Sigmoid colon (tissue), 7 donors: ENCODE data around the gene G3BP2. TPM values are rescaled to one million over a fixed set of nuclear protein-coding genes. Genes with fewer than 3 reads are reported as not detected.
A peak's percentile ranks its signal among the peaks of the same experiment; 100 is the strongest.
"Not testable (repeated sequence)": the region's sequence is repeated elsewhere in the genome, so short reads cannot be mapped to it uniquely, and the experiment has no call there.

Experiments used
- DNase-seq: peaks from one replicate; pipeline ENCODE4 v3.0.0-alpha.2; 2019
- H3K27ac ChIP-seq, 4 donors: fragments of 200-600 bp; sonication (generic); one replicate each; pipeline ENCODE4 v1.5.1; 2016 to 2019; ENCODE audit warnings: mild to moderate bottlenecking in 1 of 4
- H3K27me3 ChIP-seq, 3 donors: fragments of 200-600 bp; sonication (generic); one replicate each; pipeline ENCODE4 v1.5.1; 2019; ENCODE audit warnings: mild to moderate bottlenecking in 1 of 3
- H3K36me3 ChIP-seq, 4 donors: fragments of 200-600 bp; sonication (generic); one replicate each; pipeline ENCODE4 v1.5.1; 2016 to 2019
- H3K4me1 ChIP-seq, 4 donors: fragments of 200-600 bp; sonication (generic); one replicate each; pipeline ENCODE4 v1.5.1; 2017 to 2019
- H3K4me3 ChIP-seq, 4 donors: fragments of 200-600 bp; sonication (generic); one replicate each; pipeline ENCODE4 v1.5.1; 2017 to 2019; ENCODE audit warnings: mild to moderate bottlenecking in 2 of 4, moderate library complexity in 1 of 4
- H3K9me3 ChIP-seq, 4 donors: fragments of 200-600 bp in 3 of 4; sonication (generic) in 3 of 4; one replicate each; pipeline versions ENCODE4 v1.5.1 to v1.6.1; 2013 to 2019
- EP300 ChIP-seq, 4 donors: sonication (generic); formaldehyde crosslinking; IDR thresholded peaks; one replicate each; pipeline ENCODE4 v1.6.1; 2017; ENCODE audit warnings: antibody characterized with exemption in 4 of 4
- POLR2A ChIP-seq, 2 donors: fragments of 450-650 bp; IDR thresholded peaks; one replicate each; pipeline ENCODE4 v1.6.1; 2016; ENCODE audit warnings: antibody characterized with exemption in 2 of 2, mild to moderate bottlenecking in 2 of 2, moderate library complexity in 2 of 2
- POLR2AphosphoS5 ChIP-seq, 4 donors: sonication (generic); formaldehyde crosslinking; IDR thresholded peaks; one replicate each; pipeline ENCODE4 v1.6.1; 2017; ENCODE audit warnings: antibody characterized with exemption in 4 of 4
- WGBS, 2 donors: extraction: QIAGEN DNeasy Blood & Tissue Kit; methylation state at CpG; one replicate each; pipeline ENCODE4 v1.1.7; 2013; 5-methylcytosine and 5-hydroxymethylcytosine counted together
- intact Hi-C: fragments of 100-400 bp; cut with DNase I; formaldehyde crosslinking; loops from one replicate; pipeline ENCODE4 v1.15.1; 2023
- polyA plus RNA-seq, 3 donors: library from polyadenylated mRNA; stranded (reverse); fragments of 200-250 nt; gene quantifications; one replicate each; pipeline ENCODE4 v1.2.3, GENCODE V29; 2013
- total RNA-seq, 4 donors: library from RNA; depleted of rRNA; stranded (reverse); fragments of >200 nt; gene quantifications; one replicate each; pipeline ENCODE4 v1.1.0, GENCODE V29; 2016
- TF ChIP-seq, protein P1 (sequence below), 4 experiments: fragments of 450-650 bp in 3 of 4; fragments of 200-600 bp in 1 of 4; IDR thresholded peaks; one replicate each; pipeline ENCODE4 v1.5.1; 2016 to 2019; ENCODE audit warnings: antibody characterized with exemption in 4 of 4, mild to moderate bottlenecking in 3 of 4, moderate library complexity in 2 of 4
- donor health status: healthy with polysubstance abuse.
- donor health status: Bipolar disorder and iron deficiency.
- donor health status: healthy.

The G3BP2 gene
- total and polyA plus RNA-seq, 7 donors, result 60.7 to 141 (median 102) TPM

DNA sequence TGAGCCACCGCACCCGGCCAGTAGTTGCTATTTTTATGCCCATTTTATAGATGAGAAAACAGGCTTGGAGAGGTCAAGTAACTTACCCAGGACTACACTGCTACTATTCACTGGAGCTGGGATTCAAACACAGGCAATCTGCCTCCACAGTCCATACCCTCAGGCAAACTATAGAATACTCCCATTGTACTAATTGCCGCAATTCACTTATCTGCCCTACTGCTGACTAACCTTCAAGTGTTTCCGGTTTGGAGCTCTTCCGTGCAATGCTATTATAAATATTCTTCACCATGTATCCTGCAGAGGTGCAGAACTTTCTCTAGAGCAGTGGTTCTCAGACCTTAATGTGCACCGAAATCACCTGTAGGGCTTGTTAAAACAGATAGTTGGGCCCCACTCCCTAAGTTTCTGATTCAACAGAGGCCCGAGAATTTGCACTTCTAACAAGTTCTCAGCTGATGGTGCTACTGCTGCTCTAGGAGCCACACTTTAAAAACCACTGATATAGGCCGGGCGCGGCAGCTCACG lies 1.9 kb upstream of the G3BP2 start:
- no peak overlapping the region for H3K4me3 ChIP-seq
- no peaks in the 10 kb centered on the region for H3K9me3 ChIP-seq
- H3K36me3 ChIP-seq, result no peaks in the 10 kb centered on the region
- no peaks in the 10 kb centered on the region for H3K27me3 ChIP-seq
- no peak overlapping the region for H3K27ac ChIP-seq
- intact Hi-C loops, result no loop called here
- DNase-seq, result no peak
- WGBS, 2 donors, result 39 to 74% methylated on average over 11 of the region's 11 CpGs
- TF ChIP-seq, protein P1, sequence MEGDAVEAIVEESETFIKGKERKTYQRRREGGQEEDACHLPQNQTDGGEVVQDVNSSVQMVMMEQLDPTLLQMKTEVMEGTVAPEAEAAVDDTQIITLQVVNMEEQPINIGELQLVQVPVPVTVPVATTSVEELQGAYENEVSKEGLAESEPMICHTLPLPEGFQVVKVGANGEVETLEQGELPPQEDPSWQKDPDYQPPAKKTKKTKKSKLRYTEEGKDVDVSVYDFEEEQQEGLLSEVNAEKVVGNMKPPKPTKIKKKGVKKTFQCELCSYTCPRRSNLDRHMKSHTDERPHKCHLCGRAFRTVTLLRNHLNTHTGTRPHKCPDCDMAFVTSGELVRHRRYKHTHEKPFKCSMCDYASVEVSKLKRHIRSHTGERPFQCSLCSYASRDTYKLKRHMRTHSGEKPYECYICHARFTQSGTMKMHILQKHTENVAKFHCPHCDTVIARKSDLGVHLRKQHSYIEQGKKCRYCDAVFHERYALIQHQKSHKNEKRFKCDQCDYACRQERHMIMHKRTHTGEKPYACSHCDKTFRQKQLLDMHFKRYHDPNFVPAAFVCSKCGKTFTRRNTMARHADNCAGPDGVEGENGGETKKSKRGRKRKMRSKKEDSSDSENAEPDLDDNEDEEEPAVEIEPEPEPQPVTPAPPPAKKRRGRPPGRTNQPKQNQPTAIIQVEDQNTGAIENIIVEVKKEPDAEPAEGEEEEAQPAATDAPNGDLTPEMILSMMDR (IDR thresholded peaks at IDR 0.05), result no peak
- TF ChIP-seq POLR2AphosphoS5 (IDR thresholded peaks at IDR 0.05) (no peak), POLR2A (IDR thresholded peaks at IDR 0.05) (no peak), EP300 (IDR thresholded peaks at IDR 0.05) (no peak)
- peaks cover 0 to 23% (median 21%) of the 10 kb centered on the region in 4 donors for H3K4me1 ChIP-seq

DNA sequence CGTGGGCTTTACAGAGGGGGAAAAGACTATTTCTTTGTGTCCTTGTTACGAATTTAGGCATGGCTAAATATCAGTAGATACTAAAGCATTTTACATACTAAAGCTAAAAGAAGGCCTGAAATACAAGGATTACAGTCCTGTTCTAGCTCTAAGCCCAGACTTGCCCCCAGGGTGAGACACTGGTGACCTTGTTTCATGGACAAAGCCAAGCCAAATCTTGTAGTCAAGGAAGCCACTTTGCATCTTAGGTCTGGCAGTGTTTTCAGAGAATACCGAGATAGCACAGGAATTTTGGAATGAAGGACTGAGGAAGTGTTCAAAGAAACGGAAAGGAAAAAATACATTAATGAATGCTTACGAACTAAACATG lies 733 bp upstream of the G3BP2 start:
- intact Hi-C loops, result loop anchor here (5.0 kb wide), 2 partner anchors 42 to 162 kb away; partner anchors contain the start of genes CDKL2, RCHY1 and THAP6
- no peaks in the 10 kb centered on the region for H3K27me3 ChIP-seq
- peak overlapping the region; percentile 97 to 99 (median 98) for H3K27ac ChIP-seq
- peak overlapping the region; percentile 85 to 98 (median 92) for H3K4me3 ChIP-seq
- no peak for TF ChIP-seq EP300 (IDR thresholded peaks at IDR 0.05)
- TF ChIP-seq POLR2A (IDR thresholded peaks at IDR 0.05), result no peak
- 29 to 49% methylated on average over 5 of the region's 5 CpGs for WGBS, 2 donors
- H3K9me3 ChIP-seq, result no peaks in the 10 kb centered on the region
- no peak for DNase-seq
- H3K36me3 ChIP-seq, result no peaks in the 10 kb centered on the region
- peaks cover 0 to 34% (median 31%) of the 10 kb centered on the region in 4 donors for H3K4me1 ChIP-seq

DNA sequence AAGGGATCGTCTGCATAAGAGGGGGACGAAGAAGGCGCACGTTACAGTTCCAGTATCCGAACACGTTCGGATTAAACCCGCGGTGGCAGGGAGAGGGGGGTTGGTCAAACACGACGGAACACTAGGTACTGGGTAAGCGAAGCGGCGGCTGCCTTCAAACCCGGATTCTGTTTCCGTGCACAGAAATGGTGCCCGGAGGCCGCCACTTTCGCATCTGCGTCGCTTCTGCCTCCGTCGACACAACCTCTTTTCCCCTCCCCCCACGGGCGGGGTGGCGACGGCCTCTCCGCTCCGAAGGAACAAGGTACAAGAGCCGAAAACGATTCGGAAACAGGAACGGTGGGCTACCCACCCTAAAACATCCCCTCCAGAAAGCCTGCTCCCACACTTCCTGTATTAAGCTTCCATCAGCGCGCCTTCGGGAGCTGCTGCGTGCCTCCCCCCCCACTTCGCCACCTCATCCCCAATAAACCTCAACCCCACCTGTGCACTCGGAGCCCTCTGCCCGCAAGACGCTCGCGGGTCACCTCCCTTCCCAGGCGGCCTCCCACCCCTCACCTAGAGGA lies 667 bp downstream of the G3BP2 start:
- H3K9me3 ChIP-seq, result no peaks in the 10 kb centered on the region
- 0 to 1% methylated on average over 44 of the region's 44 CpGs for WGBS, 2 donors
- H3K27me3 ChIP-seq, result no peaks in the 10 kb centered on the region
- peak overlapping the region; percentile 97 to 99 (median 98) for H3K27ac ChIP-seq
- intact Hi-C loops, result loop anchor here (1.0 to 5.0 kb wide), 3 partner anchors 40 to 160 kb away; partner anchors contain the start of genes CDKL2, RCHY1, THAP6 and USO1
- DNase-seq, result peak; percentile 83
- peaks cover 0 to 47% (median 39%) of the 10 kb centered on the region in 4 donors for H3K4me1 ChIP-seq
- TF ChIP-seq POLR2AphosphoS5 (IDR thresholded peaks at IDR 0.05) (peak in 2 of 4 donors; percentile 11 to 47), EP300 (IDR thresholded peaks at IDR 0.05) (no peak)
- no peaks in the 10 kb centered on the region for H3K36me3 ChIP-seq
- H3K4me3 ChIP-seq, result peak overlapping the region; percentile 85 to 98 (median 92)

DNA sequence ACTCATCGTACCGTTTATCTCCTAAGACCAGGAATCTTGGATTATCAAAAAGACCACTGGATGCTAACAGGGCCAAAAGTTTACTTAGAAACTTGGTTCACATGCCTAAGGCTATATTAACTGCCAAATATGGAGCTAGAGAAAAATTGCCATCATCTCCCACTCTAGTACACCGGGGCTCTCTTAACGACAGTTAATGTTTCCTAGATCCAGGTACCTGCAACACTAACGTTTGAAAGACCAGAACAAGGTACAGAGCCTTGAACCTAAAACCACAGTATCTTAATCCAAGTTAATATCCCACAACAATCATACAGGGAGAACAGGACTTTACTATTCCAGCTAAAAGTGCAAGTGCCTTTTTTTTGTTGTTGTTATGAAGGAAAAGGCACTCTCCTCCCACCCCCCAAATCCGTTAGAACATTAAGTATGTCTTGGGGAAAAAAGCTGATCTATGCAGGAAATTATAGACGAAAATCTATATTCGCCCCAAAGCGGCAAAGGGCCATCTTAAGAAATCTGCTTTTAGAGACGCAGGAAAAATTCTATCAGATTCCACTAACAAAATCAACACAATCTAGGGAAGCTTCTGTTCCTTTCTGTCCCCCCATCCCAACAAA lies 1.3 kb downstream of the G3BP2 start:
- no peaks in the 10 kb centered on the region for H3K9me3 ChIP-seq
- TF ChIP-seq EP300 (IDR thresholded peaks at IDR 0.05), result no peak
- TF ChIP-seq POLR2A (IDR thresholded peaks at IDR 0.05), result no peak
- TF ChIP-seq, protein P1 (IDR thresholded peaks at IDR 0.05), result no peak
- peak in 1 of 4 donors; percentile 18 for TF ChIP-seq POLR2AphosphoS5 (IDR thresholded peaks at IDR 0.05)
- H3K27me3 ChIP-seq, result no peaks in the 10 kb centered on the region
- 4 to 10% methylated on average over 10 of the region's 10 CpGs for whole genome bisulfite sequencing, 2 donors
- H3K27ac ChIP-seq, result peak overlapping the region; percentile 97 to 99 (median 98)
- peak overlapping the region; percentile 85 to 98 (median 92) for H3K4me3 ChIP-seq
- no peaks in the 10 kb centered on the region for H3K36me3 ChIP-seq
- DNase-seq, result no peak
- H3K4me1 ChIP-seq, result peaks cover 0 to 51% (median 41%) of the 10 kb centered on the region in 4 donors
- intact Hi-C loops, result loop anchor here (1.0 to 5.0 kb wide), 3 partner anchors 40 to 160 kb away; partner anchors contain the start of genes CDKL2, RCHY1, THAP6 and USO1

DNA sequence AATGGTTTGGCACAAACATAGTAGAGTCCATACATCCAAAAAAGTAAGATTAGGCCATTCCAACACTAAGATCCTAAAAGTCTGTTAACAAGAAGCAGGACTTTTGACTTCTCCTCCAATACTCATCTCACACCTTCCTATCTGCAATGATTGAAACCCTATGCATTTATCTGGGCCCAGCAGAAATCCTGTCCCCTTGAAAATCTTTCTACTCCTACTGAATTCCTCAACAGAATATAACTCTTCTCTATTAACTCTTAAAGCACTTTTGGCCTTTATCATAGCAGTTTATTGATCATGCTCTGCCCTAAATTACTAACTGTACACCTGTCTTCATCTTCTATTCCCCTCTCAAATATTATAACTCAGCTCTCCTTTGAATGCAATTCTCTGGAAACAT lies 4.6 kb downstream of the G3BP2 start:
- TF ChIP-seq, protein P1 (IDR thresholded peaks at IDR 0.05), result no peak
- TF ChIP-seq POLR2AphosphoS5 (IDR thresholded peaks at IDR 0.05) (no peak), EP300 (IDR thresholded peaks at IDR 0.05) (no peak), POLR2A (IDR thresholded peaks at IDR 0.05) (no peak)
- Histone ChIP-seq H3K4me3 (no peak overlapping the region), H3K36me3 (no peaks in the 10 kb centered on the region), H3K27ac (no peak overlapping the region), H3K4me1 (peaks cover 0 to 67% (median 42%) of the 10 kb centered on the region in 4 donors), H3K9me3 (no peaks in the 10 kb centered on the region), H3K27me3 (no peaks in the 10 kb centered on the region)
- no peak for DNase-seq
- intact Hi-C loops, result no loop called here

DNA sequence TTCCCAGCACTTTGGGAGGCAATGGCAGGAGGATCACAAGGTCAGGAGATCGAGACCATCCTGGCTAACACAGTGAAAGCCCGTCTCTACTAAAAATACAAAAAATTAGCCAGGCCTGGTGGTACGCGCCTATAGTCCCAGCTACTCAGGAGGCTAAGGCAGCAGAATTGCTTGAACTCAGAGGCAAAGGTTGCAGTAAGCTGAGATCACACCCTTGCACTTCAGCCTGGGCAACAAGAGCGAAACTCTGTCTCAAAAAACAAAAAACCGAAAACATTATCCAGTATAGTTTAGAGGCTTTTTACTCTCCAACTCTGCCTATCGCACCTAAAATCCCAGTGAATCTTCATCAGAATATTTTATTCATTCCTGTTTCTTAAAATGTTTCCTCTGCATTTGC lies 5.6 kb downstream of the G3BP2 start:
- H3K27me3 ChIP-seq, H3K36me3 ChIP-seq, intact Hi-C loops, H3K4me3 ChIP-seq, DNase-seq, H3K9me3 ChIP-seq: not testable (repeated sequence)
- WGBS, 2 donors, result 81 to 90% methylated on average over 7 of the region's 7 CpGs
- peak overlapping the region in 1 of 4 donors; percentile 5 for H3K27ac ChIP-seq
- H3K4me1 ChIP-seq, result peaks cover 0 to 68% (median 42%) of the 10 kb centered on the region in 4 donors
